GM18507 (cell line): ENCODE measurements around the gene HIGD2A.

Source experiments
- DNase-seq: peaks from one replicate; pipeline ENCODE4 v3.0.0; 2011; ENCODE audit warnings: low read depth; ENCODE audit not compliant: insufficient read length; ENCODE audit errors: extremely low spot score
- FAIRE-seq: peaks from 2 replicates; lab custom pipeline; 2011; peaks lifted over from hg19 to GRCh38; lab: Jason Lieb, UNC

The HIGD2A gene

DNA sequence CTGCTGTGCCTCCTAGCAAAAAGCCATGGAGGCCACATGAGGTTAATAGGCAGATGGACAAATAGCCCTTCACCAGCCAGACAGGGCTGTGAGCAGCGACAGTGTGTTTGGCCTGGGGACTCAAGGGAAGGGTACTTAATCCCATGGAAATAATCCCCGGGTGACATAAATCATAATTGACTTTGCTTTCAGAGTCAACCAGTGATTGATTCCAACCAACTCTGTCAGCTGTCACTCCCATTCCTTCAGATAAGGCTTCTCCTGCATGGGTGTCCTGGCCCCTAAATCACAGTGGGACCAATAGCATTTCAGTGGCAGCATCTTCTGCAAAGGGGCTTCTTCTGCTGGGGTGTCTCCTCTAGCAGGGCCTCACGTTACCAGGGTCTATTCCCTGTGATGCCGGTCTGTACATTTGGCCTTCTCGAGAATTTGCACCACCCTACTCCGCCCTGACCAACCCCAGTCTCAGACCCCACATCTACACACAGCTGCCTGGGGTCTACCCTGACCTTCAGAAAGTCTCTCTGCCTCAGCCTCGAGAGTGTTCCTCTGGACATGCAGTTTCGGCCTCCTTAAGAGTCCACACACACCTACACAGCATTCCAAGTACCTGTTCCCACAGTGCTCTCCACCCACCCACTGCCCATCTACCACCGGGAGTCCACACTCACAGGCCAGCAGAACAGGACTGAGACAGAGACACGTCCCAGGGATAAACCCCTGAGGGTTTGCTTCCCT lies 24.1 kb downstream of the HIGD2A start:
- no peak for FAIRE-seq
- DNase-seq, result no peak

DNA sequence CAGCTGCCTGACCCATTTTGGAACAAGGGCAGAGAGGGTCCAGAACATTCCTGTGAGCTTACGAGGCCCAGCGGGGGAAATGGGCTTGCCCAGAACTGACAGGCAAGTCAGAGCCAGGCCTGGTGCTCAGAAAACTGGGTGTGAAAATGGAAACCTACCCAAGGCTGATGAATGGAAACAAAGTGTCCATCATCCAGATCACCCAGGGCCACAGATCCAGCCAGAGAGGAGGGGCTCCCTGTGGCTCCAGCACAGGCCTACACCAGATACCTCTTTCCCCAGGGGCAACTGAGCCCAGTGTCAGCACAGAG lies 24.7 kb downstream of the HIGD2A start:
- DNase-seq (no peak), FAIRE-seq (no peak)

DNA sequence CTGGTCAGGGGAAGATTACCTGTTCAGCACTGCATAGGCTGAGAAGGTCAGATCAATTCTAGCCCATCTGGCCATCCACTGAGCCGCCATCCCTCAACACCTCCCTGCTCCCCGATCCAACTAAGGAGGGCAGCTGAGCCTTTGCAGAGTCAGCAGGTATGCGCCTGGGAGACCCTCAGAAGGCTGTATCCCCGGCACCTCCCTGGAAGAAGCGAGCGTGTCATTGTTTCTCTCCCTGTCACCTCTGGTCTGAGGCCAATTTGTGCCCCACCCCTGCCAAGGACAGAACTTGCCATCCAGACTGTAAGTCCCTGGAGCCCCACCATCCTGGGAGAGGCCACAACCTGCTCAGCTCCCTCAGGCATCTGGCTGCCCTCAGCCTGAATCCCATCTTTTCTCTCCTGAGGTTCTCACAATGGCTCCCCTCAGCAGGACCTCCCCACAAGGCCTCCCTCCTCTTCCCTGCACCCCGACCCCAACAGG lies 25.2 kb downstream of the HIGD2A start:
- DNase-seq (no peak), FAIRE-seq (no peak)

DNA sequence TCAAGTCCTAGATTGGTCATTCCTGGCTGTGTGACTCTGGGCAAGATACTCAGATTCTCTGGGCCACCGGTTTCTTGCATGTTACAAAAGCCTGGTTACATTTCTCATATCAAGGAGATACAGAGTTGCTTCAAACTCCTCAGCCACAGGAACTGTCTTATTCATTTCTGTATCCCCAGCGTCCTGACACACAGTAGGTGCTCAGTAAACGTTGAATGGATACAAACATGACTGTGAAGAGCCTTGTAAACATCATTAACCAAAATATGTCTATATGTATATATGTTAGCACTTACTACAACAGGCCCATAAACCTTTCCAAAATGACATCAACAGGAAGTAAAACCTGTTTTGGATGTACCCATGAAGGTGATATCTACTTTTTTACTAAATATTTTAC lies 26.2 kb downstream of the HIGD2A start:
- DNase-seq (no peak), FAIRE-seq (no peak)

DNA sequence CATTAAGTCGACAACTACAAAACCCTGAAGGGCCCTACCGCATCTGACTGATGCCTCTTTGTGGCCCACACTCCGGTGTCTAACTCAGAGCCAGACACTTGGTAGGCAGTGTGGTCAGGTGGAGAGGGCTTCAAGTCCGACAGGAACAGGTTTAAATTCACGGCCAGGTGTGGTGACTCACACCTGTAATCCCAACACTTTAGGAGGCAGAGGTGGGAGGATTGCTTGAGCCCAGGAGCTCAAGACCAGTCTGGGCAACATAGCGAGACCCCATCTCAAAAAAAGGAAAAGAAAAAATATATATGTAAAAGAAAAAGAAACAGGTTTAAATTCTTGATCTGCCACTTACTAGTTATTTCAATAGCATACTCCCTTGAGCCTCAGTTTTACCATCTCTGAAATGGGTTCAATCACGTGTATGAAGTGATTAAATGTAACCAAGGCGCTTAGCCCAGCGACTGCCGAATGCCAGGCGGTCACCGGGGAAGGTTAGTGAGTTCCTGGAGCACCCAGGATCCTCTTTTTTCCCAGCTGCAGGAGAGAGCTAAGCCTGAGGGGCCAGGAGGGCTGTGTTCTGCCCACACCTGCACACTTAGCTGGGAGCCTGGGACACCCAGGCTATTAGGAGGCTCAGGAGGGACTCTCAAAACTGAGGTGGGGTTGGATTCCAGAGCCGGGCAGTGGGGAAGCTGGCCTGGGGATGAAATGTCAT lies 26.8 kb downstream of the HIGD2A start:
- DNase-seq, result no peak
- FAIRE-seq, result no peak

DNA sequence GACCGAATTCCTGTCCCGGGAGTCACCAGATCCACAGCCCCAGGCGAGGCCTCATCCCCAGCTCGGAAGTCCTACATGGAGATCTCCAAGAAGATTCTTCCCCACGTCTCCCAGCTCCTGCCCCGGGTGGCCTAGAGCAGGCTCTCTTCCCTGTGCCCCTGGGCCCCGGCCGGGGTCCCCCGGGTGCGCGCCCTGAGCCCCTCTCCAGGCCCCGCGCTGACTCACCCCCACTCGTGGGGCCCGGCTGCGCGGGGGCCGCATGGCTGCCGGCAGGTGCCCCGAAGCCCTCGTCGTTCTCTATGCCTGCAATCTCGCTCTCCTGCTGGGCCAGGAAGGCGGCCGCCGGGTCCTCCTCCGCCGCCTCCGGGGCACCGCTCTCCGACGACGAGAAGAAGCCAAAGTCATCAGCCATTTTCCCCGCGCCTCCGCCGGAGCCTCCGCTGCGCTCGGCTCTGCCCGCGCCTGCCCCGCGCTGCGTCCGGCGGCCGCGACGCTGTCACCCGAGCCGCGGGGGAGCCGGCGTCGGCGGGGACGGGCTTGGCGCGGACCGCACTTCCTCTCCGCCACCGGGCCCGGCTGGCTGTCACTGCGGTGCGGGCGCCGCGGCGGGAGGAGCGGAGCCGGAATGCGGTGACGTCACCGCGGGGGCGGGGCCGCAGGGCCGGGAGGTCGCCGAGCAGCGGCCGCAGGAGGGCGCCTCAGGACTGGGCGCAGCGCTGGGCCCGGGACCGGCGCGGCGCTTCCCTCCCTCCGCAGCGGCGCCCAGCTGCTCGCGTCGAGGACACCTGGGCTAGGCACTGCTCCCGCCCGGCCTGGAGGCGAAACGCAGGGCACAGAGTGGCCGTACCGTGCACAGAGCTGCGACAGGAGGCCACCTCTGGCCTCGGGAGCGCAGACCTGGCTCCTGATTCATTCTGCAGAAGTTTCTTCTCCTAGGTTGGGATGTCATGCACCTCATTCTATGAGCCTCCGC lies 27.7 kb downstream of the HIGD2A start, which contains the start of gene CLTB:
Gene CLTB (minus strand): TSS at position 588 of the 973 bp plus-strand sequence. CDS start 176 bp downstream, at position 412.
- peak; percentile 89 for DNase-seq
- peak; percentile 83 for FAIRE-seq

DNA sequence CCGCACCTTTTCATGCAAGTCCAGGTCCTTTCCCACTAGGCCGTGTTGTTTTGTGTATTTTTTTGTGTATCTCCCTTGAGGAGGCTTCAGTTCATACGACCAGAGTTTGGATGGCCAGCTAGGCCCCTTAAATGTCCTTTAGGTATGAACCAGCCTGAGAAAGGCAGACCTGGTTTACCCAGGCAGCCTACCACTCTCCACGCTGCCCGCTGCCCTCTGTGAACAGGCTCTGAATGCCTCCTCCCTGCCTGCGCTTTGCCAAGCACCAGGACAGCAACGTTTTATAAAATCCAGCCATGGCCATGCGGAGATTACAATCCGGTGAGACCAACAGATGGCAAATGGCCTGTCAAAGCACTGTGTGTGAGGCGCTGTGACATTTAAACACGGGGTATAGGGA lies 28.4 kb downstream of the HIGD2A start:
- no peak for DNase-seq
- FAIRE-seq, result no peak

DNA sequence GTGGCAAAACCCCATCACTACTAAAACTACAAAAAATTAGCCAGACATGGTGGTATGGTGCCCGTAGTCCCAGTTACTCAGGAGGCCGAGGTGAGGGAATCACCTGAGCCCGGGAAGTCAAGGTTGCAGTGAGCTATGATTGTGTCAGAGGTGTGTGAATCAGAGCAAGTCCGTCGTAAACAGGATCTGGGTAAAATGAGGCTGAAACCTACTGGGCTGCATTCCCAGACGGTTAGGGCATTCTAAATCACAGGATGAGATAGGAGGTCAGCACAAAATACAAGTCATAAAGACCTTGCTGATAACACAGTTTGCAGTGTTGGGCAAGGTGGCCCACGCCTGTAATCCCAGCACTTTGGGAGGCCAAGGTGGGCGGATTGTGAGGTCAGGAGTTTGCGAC lies 29.7 kb downstream of the HIGD2A start:
- DNase-seq, result no peak
- FAIRE-seq, result no peak

DNA sequence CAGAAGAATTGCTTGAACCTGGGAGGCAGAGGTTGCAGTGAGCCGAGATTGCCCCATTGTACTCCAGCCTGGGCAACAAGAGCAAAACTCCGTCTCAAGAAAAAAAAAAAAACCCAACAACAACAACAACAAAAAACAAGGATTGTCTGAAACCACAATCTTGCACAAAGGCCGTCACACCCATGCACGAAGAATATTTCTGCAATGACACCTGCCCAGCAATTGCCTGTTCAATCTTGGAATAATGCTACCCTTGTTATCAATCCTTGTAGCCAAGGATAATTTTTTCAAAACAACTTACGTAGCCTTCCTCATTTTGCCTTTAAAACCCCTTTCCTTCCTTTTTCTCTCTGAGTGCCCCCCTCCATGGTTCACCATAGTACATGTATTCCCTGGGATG lies 31.5 kb downstream of the HIGD2A start:
- FAIRE-seq (no peak), DNase-seq (no peak)

DNA sequence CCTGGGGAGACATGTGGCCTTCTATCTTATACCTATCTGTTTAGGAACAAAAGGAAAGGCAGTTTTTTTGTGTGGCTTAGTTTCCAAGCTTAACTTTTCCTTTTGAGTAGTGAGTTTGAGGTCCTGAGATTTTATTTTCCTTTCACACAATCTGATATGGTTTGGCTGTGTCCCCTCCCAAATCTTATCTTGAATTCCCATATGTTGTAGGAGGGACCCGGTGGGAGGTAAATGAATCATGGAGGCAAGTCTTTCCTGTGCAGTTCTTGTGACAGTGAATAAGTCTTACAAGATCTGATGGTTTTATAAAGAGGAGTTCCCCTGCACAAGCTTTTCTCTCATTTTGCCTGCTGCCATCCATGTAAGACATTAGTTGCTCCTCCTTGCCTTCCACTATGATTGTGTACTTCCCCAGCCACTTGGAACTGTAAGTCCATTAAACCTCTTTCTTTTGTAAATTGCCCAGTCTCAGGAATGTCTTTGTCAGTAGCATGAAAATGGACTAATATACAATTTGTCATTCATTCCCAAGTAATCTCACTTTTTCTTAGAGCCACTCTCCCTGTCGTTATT lies 32.5 kb downstream of the HIGD2A start:
- FAIRE-seq, result no peak

DNA sequence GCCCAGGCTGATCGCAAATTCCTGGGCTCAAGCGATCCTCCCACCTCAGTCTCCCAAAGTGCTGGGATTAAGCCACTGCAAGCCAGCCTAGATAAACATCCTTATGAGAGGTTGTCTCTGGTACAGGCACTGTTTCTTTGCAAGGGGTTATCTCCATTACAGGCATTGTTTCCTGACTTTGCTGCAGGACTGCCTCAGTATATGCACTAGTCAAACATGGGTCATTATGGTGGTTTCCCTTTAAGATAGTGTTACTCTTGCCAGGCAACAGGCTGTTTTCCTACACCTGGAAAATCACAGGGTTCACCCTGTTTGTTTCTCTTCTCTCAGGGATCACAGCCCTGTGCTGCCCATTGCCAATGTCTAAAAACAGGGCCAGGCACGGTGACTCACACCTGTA lies 35.6 kb downstream of the HIGD2A start:
- DNase-seq (no peak), FAIRE-seq (no peak)

More for the DNA sequence above, 32.5 kb downstream of the HIGD2A start:
- no peak for DNase-seq

DNA sequence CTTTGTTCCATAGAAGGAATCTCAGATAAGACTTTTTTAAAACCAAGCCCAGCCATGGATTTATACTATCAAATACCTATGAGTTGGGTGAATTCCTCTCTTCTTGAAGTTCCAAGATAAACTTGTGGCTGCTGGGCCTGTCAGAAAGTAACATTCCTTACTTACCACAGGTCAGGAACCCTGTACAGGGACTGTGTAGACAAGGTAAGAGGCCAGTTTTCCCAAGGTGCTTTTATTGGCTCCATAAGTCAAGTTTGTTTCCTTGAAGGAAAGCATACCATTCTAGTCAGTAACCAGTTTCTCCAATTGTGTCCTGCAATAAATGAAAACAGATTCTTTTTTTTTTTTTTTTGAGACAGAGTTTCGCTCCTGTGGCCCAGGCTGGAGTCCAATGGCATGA lies 36.6 kb downstream of the HIGD2A start:
- FAIRE-seq (no peak), DNase-seq (no peak)

DNA sequence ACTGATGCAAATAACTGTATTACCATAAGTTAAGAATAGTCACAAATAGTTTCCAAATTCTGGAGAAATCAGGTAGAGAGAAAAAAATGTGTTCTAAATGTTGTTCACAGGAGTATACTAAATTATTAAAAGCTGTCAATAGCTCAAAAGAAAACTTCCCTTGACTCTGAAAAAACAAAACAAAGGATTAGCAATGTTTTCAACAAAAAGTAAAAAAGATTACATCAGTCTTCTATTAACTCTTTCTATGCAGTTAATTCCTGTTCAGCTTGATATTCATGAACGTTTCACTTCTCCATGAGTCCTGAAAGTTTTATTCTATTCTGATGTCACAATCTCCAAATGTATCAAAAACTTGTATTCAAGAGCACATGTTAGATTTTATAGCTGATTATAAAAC lies 37.2 kb downstream of the HIGD2A start:
- DNase-seq (no peak), FAIRE-seq (no peak)

DNA sequence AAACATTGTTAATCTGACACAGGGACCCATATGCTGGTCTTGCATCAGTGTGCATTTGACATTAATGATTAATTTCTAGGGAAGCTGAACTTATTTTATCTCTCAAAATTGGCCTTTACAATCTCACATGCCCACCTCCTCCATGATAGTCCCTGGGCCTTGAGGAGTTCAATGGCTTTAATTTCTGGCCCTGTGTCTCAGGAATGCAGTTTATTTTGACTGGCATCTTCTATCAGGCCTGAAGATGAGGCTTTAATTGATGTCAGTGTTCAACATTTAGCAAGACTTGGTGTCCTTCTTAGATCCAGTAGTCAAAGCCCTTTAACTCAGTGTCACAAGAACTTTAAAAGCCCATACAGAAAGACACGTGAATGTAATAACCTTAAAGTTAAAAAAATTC lies 38.3 kb downstream of the HIGD2A start:
- no peak for FAIRE-seq
- DNase-seq, result no peak

DNA sequence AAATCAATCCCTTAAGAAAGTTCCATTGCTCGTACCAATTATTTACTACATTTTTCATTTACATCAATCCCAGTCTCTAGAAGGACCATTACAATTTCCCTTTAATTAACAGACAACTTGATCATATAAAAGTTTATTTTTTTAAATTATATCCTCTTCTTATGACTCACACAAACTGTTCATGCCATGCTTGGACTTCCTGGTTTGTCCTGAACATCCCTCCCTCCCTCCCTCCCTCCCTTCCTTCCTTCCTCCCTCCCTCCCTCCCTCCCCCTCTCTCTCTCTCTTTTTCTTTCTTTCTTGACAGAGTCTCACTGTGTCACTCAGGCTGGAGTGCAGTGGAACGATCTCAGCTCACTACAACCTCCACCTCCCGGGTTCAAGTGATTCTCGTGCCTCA lies 39.4 kb downstream of the HIGD2A start:
- DNase-seq, result no peak
- no peak for FAIRE-seq

DNA sequence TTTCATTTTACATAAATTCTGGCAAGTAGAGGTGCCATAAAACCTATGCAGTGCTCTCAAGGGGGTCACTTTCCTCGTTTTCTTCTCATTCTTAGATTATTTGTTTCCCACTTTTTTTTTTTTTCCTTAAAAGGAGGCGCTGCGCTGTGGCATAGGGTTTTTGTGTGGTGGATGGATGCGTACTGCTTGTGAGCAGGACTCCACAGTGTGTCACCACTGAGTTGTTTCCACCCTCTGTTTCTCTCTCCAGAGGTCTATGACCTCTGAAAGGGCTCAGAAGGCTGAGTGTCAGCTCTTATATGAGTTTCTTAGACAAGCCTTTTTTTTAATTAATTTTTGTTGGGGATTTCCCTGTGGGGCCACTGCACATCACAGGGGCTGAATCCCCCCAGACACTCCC lies 41.4 kb downstream of the HIGD2A start:
- no peak for FAIRE-seq
- no peak for DNase-seq

DNA sequence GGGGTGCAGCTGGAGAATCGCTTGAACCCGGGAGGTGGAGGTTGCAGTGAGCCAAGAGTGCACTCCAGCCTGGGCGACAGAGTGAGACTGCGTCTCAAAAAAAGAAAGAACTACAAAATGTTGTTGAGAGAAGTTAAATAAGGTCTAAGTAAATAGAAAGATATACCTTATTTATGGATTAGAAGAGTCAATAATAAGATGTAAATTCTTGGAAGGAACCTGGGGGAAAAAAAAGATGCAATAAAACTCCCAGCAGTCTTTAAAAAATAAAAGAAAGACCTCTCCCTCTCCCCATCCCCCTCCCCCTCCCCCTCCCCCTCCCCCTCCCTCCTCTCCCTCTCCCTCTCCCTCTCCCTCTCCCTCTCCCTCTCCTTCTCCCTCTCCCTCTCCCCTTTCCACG lies 44.2 kb downstream of the HIGD2A start:
- no peak for FAIRE-seq

DNA sequence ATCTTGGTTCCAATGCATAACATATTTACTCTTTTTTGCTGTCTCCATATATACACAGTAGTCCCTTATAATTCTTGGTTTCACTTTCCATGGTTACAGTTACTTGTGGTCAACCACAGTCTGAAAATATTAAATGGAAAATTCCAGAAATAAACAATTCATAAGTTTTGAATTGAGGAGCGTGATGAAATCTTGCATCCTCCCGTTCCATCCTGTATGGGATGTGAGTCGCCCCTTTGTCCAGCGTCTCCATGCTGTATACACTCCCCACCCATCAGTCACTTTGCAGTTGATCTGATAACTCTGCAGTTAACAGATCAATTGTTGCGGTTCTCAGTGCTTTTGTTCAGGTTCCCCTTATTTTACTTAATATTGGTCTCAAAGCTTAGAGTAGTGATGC lies 48.1 kb downstream of the HIGD2A start:
- FAIRE-seq (peak; percentile 35), DNase-seq (no peak)

More for the DNA sequence above, 44.2 kb downstream of the HIGD2A start:
- DNase-seq, result no peak

DNA sequence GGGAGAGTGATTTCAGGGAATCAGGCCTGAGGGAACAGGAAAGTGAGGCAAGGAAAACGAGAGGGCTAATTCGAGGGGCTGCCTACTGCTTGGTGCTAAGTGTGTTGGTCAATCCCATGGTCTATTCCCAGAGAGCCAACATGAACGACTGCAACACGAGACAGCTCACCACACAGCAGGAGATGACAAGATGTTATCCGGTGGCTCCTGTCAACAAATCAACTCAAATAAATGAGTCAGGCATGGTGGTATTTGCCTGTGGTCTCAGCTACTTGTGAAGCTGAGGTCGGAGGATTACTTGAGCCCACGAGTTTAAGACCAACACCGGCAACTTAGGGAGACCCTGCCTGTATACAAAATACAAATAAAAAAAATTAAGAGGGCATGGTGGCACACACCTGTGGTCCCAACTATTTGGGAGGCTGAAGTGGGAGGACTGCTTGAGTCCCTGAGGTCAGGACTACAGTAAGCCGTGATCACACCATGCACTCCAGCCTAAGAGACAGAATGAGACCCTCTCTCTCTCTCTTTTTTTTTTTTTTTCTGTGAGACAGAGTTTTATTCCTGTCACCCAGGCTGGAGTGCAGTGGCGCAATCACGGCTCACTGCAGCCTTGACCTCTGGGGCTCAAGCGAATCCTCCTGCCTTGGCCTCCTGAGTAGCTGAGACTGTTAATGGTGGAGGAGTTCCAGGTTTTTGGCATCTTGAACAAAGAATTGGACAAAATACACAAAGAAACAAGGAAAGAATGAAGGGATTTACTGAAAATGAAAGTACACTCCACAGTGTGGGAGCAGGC lies 50.6 kb downstream of the HIGD2A start:
- no peak for DNase-seq

More for the DNA sequence above, 50.6 kb downstream of the HIGD2A start:
- FAIRE-seq, result no peak
